NB4 (cell line): Measurements from ENCODE around the gene PPP1R1C.

ENCODE experiments used
- CTCF ChIP-seq: IDR thresholded peaks from one replicate; pipeline ENCODE4 v1.5.1; 2012; ENCODE audit warnings: low read depth, low read length
- MAX ChIP-seq: IDR thresholded peaks from 2 replicates; pipeline ENCODE4 v1.6.1; 2011; ENCODE audit warnings: low read depth, low read length
- MYC ChIP-seq: IDR thresholded peaks from 2 replicates; pipeline ENCODE4 v1.6.1; 2011; ENCODE audit warnings: low read depth, low read length
- POLR2A ChIP-seq: IDR thresholded peaks from 2 replicates; pipeline ENCODE4 v1.6.1; 2011; ENCODE audit warnings: mild to moderate bottlenecking; ENCODE audit not compliant: insufficient read length; ENCODE audit errors: extremely low read depth

DNA sequence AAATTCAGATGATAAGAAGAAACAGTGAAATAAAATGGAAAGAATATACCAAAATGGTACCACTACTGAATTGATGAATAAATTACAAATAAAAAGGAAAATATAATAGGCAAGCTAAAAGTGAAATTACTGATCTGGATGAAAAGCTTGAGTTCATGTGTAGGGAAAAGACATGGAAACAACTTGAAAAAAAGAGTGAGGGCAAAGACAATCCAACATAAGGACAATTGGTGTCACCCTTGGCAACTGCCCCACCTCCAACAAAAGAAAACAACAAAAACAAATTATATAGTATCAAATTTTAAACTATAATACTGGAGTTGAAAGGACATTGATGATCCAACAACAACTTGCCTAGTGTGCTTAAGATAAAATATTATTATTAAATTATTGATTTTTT, 37.6 kb downstream of the PPP1R1C start:
- TF ChIP-seq CTCF (no peak), MAX (no peak), POLR2A (no peak), MYC (no peak)
